Activated CD4-positive, alpha-beta T cell treated with anti-CD3 and anti-CD28 coated beads, Interleukin-2, amount 50 U/mL, for 4 hours (primary cell): ENCODE results near the gene EML3.
A peak's percentile ranks its signal among the peaks of the same experiment; 100 is the strongest.
"Not testable (repeated sequence)": the region's sequence is repeated elsewhere in the genome, so short reads cannot be mapped to it uniquely, and the experiment has no call there.

Experiments used
- DNase-seq, 2 experiments: peaks; one replicate each; pipeline ENCODE4 v3.0.0-alpha.2; 2020

The EML3 gene

GRCh38 chr11:62621027-62621566, 8.5 kb upstream of the EML3 start:
- DNase-seq = no peak

- not testable (repeated sequence) for DNase-seq
These were observed 4.4 kb upstream of the EML3 start for GRCh38 chr11:62616957-62617356.

GRCh38 chr11:62615521-62615920, 2.9 kb upstream of the EML3 start:
- DNase-seq = no peak

GRCh38 chr11:62614275-62614674, 1.7 kb upstream of the EML3 start:
- peak; percentile 28 to 36 for DNase-seq

DNA sequence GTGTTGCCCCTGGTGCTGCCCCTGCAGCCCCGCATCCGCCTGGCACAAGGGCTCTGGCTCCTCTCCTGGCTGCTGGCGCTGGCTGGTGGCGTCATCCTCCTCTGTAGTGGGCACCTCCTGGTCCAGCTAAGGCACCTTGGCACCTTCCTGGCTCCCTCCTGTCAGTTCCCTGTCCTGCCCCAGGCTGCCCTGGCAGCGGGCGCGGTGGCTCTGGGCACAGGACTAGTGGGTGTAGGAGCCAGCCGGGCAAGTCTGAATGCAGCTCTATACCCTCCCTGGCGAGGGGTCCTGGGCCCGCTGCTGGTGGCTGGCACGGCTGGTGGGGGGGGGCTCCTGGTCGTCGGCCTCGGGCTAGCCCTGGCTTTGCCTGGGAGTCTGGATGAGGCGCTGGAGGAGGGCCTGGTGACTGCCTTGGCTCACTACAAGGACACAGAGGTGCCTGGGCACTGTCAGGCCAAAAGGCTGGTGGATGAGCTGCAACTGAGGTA, 760 bp upstream of the EML3 start:
- no peak for DNase-seq

- peak; percentile 38 to 42 for DNase-seq
These were observed 740 bp downstream of the EML3 start for GRCh38 chr11:62611705-62612365.

- DNase-seq = no peak
These were observed 1.5 kb downstream of the EML3 start for GRCh38 chr11:62610814-62611704.

DNA sequence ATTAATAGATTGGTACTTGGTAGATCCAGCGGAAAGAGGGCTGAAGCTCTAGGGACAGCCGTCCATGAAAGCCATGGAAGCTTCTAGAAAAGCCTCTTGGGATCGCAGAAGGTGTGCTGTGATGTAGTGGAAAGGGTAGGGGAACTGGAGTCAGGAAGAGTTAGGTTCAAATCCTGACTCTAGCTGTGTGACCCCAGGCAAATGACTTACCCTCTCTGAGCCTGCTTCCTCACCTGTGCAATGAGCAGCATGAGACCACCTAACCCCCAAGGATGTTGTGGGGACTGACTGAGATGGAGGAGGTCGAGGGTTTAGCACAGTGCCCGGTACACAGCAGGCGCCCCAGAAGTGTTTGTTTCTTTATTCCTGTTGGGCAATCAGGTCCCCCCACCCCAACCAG, 2.2 kb downstream of the EML3 start:
- no peak for DNase-seq

DNA sequence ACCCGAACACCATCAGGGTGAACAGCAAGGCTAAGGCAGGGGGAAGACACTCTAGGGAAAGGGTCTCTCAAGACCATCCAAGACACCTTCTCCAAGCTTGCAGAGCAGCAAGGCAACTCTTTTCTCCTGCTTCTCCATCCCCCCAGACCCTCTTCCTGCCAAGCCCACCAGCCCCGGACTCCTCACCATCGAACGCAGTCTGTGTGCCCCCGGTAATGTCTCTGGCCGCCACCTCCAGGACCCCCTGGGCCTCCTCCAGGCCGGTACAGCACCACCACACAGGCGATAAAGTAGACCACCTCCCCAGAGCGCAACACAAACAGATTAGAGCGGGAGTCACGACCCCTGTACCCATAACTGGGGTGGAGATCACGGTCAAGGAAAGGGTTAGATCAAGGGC, 3.8 kb downstream of the EML3 start:
- DNase-seq = no peak

GRCh38 chr11:62607714-62608113, 4.9 kb downstream of the EML3 start:
- no peak for DNase-seq

DNA sequence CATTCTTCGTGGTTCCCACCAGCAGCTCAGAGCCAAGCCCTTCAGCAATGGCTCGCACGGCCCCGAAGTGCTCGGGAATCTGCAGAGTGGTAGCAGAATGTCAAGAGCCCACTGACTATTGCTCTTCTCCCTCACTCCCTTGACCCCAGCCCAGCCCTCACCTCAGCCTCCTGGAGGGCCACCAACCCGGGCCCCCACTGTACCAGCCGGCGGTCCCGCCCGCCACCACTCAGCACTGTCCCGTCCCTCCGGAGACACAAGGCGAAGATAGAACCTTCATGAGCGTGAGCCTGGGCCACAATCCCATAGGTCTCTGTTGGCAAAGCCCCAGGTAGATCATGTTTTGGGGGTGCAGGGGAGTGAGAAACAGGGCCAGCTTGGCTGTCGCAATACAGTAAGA, 6.7 kb downstream of the EML3 start:
- DNase-seq = no peak

DNA sequence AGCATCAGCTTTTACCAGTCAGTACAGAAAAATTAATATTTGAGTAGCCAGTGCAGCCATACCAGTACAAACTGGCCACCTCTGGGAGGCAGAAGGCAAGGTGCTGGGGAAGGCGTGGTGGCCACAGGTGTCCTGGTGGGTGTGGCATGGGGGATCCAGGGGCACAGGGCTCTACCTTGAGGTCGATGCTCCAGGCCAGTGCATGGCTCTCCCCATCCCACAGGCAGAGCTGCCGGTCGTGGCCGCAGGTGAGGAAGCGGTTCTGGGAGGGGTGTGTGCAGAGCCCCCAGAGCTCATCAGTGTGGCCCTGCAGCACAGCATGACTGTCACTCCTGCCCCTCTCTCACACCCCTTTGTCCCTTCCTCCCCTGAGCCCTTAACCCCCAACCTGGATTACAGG, 7.1 kb downstream of the EML3 start:
- DNase-seq = no peak

- DNase-seq = no peak
These were observed 8.0 kb downstream of the EML3 start for GRCh38 chr11:62604460-62605120.

DNA sequence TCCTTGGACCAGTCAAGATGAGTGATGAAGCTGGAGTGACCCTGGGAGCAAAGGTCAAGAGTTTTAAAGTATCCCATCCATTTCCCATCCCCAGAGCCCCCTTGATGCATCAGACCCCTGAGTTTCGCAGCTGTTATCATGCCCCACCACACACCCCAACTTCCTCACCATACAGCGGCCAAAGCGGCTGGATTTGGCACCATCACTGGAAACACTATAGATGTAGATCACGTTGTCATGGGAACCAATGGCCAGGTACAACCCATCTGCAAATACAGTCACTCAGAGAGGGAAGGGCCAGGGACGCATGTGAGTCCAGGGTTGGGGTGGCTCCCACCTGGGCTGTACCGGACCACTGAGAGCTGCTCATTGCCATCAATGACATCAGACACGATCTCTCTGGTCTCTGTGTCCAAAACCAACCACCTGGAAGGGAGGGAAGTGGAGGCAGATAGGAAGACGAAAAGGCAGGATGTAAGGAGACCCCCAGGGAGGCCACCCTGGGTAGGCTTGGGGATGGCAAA, 8.7 kb downstream of the EML3 start:
- no peak for DNase-seq

DNA sequence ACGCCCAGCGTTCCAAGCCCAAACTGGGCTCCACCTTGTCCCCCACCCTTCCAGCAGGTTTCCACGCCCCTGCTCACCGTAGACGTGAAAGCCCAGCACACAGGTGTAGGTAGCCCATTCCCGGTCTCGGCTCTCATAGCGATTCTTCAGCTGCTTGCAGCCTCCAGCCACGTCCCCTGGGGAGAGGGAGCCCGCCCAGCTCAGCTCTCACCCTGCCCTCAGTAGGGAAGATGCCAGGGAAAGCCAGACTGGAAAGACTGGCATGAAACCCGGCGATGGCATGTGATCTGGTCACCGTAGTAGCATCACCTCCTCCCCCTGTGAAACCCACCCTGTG, 9.5 kb downstream of the EML3 start:
- DNase-seq = no peak

DNA sequence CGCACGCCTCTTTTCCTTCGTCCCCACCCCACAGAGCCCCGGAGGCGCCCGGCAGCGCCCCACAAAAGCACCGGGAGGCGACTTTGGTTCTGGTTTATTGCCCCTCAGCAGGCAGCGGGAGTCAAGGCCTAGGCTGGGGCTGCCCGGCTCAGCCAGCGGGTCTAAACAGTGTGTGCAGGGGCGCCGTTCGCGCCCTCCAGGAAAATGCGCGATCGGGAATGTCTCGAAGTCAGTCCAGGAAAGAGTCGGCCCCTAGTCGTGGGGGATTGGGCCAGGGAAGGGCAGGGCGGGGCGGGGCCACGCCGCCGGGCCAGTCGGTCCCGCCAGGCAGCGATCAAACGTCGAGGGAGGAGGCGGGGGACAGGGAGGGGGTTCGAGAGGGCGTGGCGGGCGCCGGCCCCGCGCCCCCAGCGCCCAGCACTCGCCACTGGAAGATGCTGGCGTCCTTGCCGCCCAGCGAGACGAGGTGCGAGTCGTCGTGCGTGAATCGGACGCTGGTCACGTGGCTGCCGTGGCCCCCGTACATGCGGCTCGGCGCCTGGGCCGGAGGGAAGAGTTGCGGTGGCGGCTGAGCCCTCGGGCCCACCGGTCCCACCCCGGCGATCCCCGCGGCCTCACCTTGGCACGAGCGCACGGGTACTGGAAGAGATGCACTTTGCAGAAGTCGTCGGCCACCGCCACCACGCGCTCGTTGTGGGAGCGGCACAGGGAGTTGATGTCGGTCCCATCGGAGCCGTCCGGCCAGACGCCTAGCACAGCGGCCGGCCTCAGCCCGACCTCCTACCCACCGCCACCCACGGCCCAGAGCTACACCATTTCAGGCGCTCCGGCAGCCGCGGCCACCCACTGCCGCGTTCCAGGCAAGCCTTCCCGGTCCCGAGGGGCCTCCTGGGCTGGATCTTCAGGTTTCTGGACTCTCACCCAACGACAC, 10.2 kb downstream of the EML3 start:
- no peak for DNase-seq

- peak; percentile 99 for DNase-seq
These were observed 11.0 kb downstream of the EML3 start, which contains the start of gene MTA2 for GRCh38 chr11:62601372-62602140. Gene MTA2 (minus strand): TSS chr11:62601865. CDS start chr11:62601450, 415 bp downstream.

- DNase-seq = peak; percentile 21 to 28
These were observed 11.5 kb downstream of the EML3 start for GRCh38 chr11:62601122-62601371.

GRCh38 chr11:62600367-62601121, 12.0 kb downstream of the EML3 start:
- no peak for DNase-seq

- no peak for DNase-seq
These were observed 12.7 kb downstream of the EML3 start for GRCh38 chr11:62599901-62600300.
